H4 (cell line): ENCODE data around the gene RTP2. TPM values are rescaled to one million over a fixed set of nuclear protein-coding genes. Genes with fewer than 3 reads are reported as not detected.
"Not testable (repeated sequence)": the region's sequence is repeated elsewhere in the genome, so short reads cannot be mapped to it uniquely, and the experiment has no call there.

Experiments
- DNase-seq: peaks from one replicate; pipeline ENCODE4 v3.0.0-alpha.2; 2015; ENCODE audit warnings: low spot score
- total RNA-seq: library from RNA; depleted of rRNA; stranded (reverse); fragments of >200 nt; shearing (Covaris generic); gene quantifications from 2 replicates; pipeline ENCODE4 v1.2.3, GENCODE V29; 2014

RTP2 gene
- total RNA-seq, 1 experiment from 2014 or later = not detected

GRCh38 chr3:187713504-187713903 is 11.1 kb upstream of the RTP2 start:
- peak; percentile 70 for DNase-seq

- DNase-seq = peak; percentile 30
Observed at GRCh38 chr3:187709155-187709554, 6.8 kb upstream of the RTP2 start.

DNA sequence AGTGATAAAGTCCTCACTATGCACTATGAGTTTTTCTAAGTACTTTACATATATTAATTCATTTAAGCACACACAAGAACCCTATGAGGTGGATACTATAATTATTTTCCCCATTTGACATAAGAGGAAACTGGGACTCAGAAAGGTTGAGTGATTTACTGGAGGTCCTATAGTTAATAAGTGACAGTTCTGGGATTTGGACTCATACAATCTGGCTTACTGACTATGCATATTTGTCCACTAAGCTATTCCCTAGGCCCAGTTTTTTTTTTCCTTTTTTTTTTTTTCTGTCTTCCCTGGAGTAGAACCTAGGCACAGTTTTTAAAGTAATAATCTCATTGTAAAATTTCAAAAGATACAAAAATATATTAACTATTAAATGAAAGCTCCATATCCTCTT is 6.3 kb upstream of the RTP2 start:
- no peak for DNase-seq

DNA sequence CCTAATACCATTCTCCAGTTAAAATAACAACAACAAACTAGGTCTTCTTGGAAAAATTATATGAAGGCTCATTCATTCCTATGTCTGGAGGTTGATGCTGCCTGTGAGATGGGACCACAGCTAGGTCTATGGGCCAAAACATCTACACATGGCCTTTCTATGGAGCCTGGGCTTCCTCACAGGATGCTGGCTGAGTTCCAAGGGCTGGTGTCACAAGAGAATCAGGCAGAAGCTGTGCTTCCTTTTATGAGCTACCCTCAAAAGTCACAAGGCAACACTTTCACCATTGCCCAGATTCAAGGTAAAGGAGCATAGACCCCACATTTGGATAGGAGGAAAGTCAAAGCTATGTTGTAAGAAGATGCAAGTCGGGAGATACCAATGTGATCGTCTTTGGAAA is 4.6 kb upstream of the RTP2 start:
- no peak for DNase-seq

GRCh38 chr3:187705164-187705563 is 2.8 kb upstream of the RTP2 start:
- DNase-seq = no peak

GRCh38 chr3:187700249-187700648 is 2.1 kb downstream of the RTP2 start:
- no peak for DNase-seq

- no peak for DNase-seq
Observed at GRCh38 chr3:187698499-187699399, 3.6 kb downstream of the RTP2 start.

DNA sequence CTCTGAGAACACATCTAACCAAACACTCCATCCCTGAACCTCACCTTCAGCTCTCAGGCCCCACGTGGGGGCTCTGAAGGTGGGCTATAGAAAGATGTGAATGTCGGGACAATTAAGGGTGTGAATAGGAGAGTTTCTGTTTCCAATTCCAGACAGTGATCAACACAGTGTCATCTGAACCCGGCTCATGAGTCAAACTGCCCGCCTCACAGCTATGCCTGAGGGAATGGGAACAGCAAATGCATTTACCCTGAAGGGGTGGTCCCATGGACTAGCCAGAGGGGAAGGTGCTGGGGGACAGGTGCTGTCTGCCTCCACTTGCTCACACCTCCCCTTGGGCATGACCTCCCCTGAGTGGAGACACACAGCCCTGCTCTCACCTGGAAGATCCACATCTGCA is 6.3 kb downstream of the RTP2 start:
- no peak for DNase-seq

GRCh38 chr3:187695449-187695848 is 6.9 kb downstream of the RTP2 start:
- no peak for DNase-seq

- DNase-seq = no peak
Observed at GRCh38 chr3:187694801-187695200, 7.6 kb downstream of the RTP2 start.

- DNase-seq = no peak
Observed at GRCh38 chr3:187693431-187693830, 8.9 kb downstream of the RTP2 start.

DNA sequence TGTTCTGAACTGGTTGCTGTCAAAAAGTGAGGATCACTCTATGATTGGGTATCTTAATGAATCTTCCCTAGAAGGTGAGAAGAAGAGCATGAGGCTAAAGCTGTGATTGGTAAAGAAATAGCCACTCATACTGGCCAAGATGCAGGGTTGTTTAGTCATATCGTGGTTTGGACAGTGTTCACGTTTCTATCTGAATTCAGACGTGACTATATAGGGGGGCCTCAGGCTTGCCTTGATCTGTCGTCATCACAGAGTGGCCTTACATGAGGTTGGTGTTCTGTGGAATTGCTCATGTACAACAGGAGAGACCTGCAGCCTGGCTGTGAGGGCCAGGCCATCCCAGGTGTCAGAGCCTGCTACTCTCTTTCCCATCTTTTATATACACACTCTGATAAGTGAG is 12.4 kb downstream of the RTP2 start:
- DNase-seq = no peak

GRCh38 chr3:187686621-187687273 is 15.6 kb downstream of the RTP2 start:
- DNase-seq = no peak

DNA sequence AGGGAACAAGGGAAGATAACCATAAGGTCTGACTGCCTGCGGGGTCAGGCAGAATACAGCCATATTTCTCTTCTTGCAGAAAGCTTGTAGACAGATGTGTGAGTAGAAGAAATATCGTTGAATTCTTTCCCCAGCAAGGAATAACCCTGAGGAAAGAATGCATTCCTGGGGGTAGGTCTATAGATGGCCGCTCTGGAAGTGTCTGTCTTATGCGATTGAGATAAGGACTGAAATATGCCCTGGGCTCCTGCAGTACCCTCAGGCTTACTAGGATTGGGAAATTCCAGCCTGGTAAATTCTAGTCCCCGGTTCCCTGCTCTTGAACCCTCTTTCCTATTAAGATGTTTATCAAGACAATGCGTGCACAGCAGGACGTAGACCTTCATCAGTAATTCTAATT is 16.4 kb downstream of the RTP2 start:
- DNase-seq = no peak

GRCh38 chr3:187684880-187685279 is 17.5 kb downstream of the RTP2 start:
- no peak for DNase-seq

DNA sequence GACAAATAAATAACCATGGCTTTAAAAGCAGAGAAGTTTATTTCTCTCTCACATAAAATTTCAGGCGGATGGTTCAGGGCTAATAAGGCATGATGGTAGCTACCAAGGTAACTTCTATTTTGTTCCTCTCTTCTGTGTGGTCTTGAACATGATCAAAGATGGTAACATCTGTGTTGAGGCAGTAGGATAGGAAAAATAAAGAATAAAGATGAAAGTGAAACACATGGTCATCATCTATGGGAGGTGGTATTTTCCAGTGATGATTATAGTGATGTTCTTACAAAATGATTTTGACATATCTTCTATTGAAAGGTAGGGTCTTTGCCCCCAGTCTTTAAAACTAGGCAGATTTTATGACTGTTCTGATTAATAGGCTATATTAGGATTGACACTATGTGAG is 17.9 kb downstream of the RTP2 start:
- no peak for DNase-seq

DNA sequence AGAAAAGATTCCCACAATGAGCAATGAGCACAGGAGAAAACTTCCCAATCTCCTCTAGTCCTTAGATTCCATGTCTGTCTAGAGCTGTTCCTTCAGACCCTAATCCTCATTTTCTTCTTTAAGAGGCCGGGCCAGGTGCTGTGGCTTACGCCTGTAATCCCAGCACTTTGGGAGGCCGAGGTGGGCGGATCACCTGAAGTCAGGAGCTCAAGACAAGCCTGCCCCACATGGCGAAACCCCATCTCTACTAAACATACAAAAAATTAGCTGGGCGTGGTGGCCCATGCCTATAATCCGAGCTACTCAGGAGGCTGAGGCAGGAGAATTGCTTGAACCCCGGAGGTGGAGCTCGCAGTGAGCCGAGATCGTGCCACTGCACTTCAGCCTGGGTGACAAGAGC is 20.6 kb downstream of the RTP2 start:
- DNase-seq = not testable (repeated sequence)

DNA sequence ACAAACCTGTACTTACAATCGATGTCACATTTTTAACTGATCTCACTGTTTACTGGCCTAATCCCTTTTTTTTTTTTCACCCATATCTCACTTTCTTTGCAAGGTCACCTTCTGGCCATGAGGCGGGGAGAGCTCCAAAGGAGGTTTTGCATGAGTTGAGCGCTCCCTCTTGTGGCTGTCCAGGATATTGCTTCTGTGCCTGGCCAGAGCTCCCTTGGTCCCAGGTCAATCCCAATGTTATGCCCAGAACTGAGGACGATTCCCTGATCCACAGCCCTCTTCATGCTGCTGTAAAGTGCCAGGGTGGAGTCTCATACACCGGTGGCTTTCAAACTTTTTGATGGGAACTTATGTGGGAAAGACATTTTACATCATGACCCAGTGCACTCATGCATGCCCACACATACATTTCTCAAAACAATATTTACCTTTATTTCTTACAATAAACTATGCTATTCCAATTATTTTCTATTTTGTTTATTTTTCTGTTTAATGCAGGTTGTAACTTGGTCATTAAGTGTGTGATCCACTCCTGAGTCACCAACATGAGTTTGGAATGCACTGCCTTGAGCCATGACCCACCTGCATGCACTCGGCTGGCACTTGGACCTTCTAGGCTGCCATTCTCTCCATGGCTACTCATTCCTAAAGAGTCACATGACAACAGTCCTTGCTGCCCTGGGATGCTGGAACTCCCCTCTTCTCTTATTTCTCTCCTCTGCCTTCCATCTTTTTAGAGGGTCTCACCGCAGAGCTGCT is 22.5 kb downstream of the RTP2 start:
- DNase-seq = peak; percentile 79

- DNase-seq = peak; percentile 77
Observed at GRCh38 chr3:187678726-187679268, 23.6 kb downstream of the RTP2 start.

DNA sequence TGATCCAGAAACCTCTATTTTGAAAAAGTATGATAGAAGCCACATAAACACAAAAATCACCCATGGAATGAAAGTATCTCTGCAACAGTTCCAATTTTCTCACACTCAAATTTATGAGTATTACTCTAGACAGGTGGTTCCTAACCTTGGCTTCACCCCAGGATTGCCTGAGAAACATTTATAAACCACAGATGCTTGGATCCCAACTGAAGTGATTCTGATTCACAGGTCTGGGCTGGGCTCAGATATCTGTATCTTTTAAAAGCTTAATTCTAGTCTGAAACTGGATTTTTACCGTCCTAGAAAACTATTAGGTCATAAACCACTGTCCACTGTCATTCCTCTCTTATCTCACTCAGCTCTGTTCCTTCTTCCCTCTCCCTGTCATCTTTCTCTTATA is 24.8 kb downstream of the RTP2 start:
- no peak for DNase-seq

DNA sequence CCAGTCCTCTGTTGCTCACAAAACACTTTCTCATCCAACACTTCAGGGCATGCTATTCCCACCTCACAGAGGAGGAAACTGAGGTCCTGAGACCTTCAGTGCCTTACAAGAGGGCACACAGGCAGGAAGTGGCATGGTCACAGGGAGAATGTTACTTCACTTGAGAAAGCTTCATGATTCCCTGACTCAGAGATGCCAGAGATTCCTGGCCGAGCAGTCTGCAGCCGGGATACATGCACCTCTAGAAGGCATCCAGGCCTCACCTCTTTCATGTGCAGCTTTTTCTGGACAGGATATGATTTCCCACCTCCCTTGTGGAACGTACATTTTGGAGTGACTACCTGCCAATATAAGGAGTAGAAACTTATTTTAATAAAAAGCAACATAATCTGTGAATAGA is 29.3 kb downstream of the RTP2 start:
- peak; percentile 51 for DNase-seq
